Measurements from ENCODE around the gene TUBG1.

GRCh38 chr17:42608305-42609181, 940 bp upstream of the TUBG1 start:
- TF ChIP-seq CTCF (IDR thresholded peaks at IDR 0.05) (no peak), EP300 (IDR thresholded peaks at IDR 0.05; ENCODE audit: borderline replicate concordance in 1 of 2, low read depth in 1 of 2, low read length in 1 of 2) (no peak)

All from SK-N-SH (cell line).